K562 (cell line): ENCODE data around the gene SLC38A8. TPM values are rescaled to one million over a fixed set of nuclear protein-coding genes. Genes with fewer than 3 reads are reported as not detected.
A peak's percentile ranks its signal among the peaks of the same experiment; 100 is the strongest.

ENCODE experiments used
- CHD7 ChIP-seq: fragments of 200-600 bp; sonication (generic); IDR thresholded peaks from one replicate; pipeline ENCODE4 v1.6.1; 2012; ENCODE audit warnings: mild to moderate bottlenecking, low read depth, low read length, inconsistent platforms
- HDGF ChIP-seq: fragments of 450-650 bp; IDR thresholded peaks from 2 replicates; pipeline ENCODE4 v1.6.1; 2016
- NRF1 ChIP-seq, 2 experiments: fragments of 450-650 bp; IDR thresholded peaks in 1 of 2; conservative IDR thresholded peaks in 1 of 2; 2 replicates each; pipeline ENCODE4 v1.6.1; 2014; ENCODE audit warnings: mild to moderate bottlenecking in 2 of 2
- TBP ChIP-seq: optimal IDR thresholded peaks from 2 replicates; pipeline ENCODE3; 2011; ENCODE audit warnings: low read depth, low read length, improper control_type of control experiment
- ZFX ChIP-seq: sonication (generic); formaldehyde crosslinking; IDR thresholded peaks from 2 replicates; pipeline ENCODE4 v1.8.0; 2022; ENCODE audit warnings: mild to moderate bottlenecking, missing genetic modification reagents, moderate library complexity
- ZNF639 ChIP-seq, 2 experiments: fragments of 200-800 bp in 1 of 2; sonication (Bioruptor generic) in 1 of 2; sonication (generic) in 1 of 2; formaldehyde crosslinking in 1 of 2; IDR thresholded peaks in 1 of 2; conservative IDR thresholded peaks in 1 of 2; 2 replicates each; pipeline versions ENCODE4 v1.5.0 to v1.6.1; 2016 to 2020; ENCODE audit warnings: missing compliant biosample characterization in 1 of 2, missing genetic modification characterization in 1 of 2, missing genetic modification reagents in 1 of 2
- polyA plus RNA-seq, 8 experiments: library from polyadenylated mRNA; depleted of rRNA in 4 of 8; stranded (reverse) in 5 of 8; unstranded in 3 of 8; fragments of >200 nt; fragmentation: Nextera tagmentation in 2 of 8; fragmentation: Illumina TruSeq in 1 of 8; extraction: Ambion mirVana in 2 of 8; extraction: Trizol in 1 of 8; gene quantifications; 2 replicates each; pipeline versions ENCODE4 v1.2.1 to v1.2.3, GENCODE V29; 2011 to 2014; ENCODE audit warnings: inconsistent platforms in 1 of 8, missing spikeins in 1 of 8
- total RNA-seq, 7 experiments: library from RNA; depleted of rRNA in 6 of 7; stranded (reverse); fragments of >200 nt in 6 of 7; fragmentation: Illumina TruSeq in 2 of 7; extraction: Trizol in 2 of 7; gene quantifications; 2 replicates each; pipeline versions ENCODE4 v1.2.1 to v1.2.3, GENCODE V29; 2011 to 2021; ENCODE audit warnings: low replicate concordance in 1 of 7
- TF ChIP-seq, protein P1 (sequence below): sonication (generic); formaldehyde crosslinking; IDR thresholded peaks from 2 replicates; pipeline ENCODE4 v1.8.0; 2022; ENCODE audit warnings: missing genetic modification reagents, mild to moderate bottlenecking, moderate library complexity, borderline replicate concordance
- TF ChIP-seq, protein P2 (sequence below): fragments of 250-450 bp; sonication (Bioruptor Pico); IDR thresholded peaks from 2 replicates; pipeline ENCODE4 v1.4.0; 2020; ENCODE audit warnings: mild to moderate bottlenecking, moderate library complexity

SLC38A8 gene
- total and polyA plus RNA-seq, 9 of the 15 experiments (the other 6 are each of a cell fraction or from before 2014, with no cell fraction given): 0.28 TPM; not detected in 8

GRCh38 chr16:84013787-84014569, 28.6 kb downstream of the SLC38A8 start (continued):
- TF ChIP-seq CHD7: no peak
- TF ChIP-seq ZNF639 (CRISPR knock-in tag; conservative IDR thresholded peaks at IDR 0.05 in 1 of 2, IDR thresholded peaks at IDR 0.05 in 1 of 2): no peak
- peak; percentile 91 to 92 for TF ChIP-seq NRF1 (conservative IDR thresholded peaks at IDR 0.05 in 1 of 2, IDR thresholded peaks at IDR 0.05 in 1 of 2)
- TF ChIP-seq HDGF: peak; percentile 99
- TF ChIP-seq, protein P1, sequence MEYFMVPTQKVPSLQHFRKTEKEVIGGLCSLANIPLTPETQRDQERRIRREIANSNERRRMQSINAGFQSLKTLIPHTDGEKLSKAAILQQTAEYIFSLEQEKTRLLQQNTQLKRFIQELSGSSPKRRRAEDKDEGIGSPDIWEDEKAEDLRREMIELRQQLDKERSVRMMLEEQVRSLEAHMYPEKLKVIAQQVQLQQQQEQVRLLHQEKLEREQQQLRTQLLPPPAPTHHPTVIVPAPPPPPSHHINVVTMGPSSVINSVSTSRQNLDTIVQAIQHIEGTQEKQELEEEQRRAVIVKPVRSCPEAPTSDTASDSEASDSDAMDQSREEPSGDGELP: peak; percentile 95
- no peak for TF ChIP-seq ZFX
- peak; percentile 60 for TF ChIP-seq TBP
- TF ChIP-seq, protein P2, sequence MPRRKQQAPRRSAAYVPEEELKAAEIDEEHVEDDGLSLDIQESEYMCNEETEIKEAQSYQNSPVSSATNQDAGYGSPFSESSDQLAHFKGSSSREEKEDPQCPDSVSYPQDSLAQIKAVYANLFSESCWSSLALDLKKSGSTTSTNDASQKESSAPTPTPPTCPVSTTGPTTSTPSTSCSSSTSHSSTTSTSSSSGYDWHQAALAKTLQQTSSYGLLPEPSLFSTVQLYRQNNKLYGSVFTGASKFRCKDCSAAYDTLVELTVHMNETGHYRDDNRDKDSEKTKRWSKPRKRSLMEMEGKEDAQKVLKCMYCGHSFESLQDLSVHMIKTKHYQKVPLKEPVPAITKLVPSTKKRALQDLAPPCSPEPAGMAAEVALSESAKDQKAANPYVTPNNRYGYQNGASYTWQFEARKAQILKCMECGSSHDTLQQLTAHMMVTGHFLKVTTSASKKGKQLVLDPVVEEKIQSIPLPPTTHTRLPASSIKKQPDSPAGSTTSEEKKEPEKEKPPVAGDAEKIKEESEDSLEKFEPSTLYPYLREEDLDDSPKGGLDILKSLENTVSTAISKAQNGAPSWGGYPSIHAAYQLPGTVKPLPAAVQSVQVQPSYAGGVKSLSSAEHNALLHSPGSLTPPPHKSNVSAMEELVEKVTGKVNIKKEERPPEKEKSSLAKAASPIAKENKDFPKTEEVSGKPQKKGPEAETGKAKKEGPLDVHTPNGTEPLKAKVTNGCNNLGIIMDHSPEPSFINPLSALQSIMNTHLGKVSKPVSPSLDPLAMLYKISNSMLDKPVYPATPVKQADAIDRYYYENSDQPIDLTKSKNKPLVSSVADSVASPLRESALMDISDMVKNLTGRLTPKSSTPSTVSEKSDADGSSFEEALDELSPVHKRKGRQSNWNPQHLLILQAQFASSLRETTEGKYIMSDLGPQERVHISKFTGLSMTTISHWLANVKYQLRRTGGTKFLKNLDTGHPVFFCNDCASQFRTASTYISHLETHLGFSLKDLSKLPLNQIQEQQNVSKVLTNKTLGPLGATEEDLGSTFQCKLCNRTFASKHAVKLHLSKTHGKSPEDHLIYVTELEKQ (CRISPR knock-in tag): no peak
